ENCODE measurements around the gene BMP6.
A peak's percentile ranks its signal among the peaks of the same experiment; 100 is the strongest.
"Not testable (repeated sequence)": the region's sequence is repeated elsewhere in the genome, so short reads cannot be mapped to it uniquely, and the experiment has no call there.

The BMP6 gene

GRCh38 chr6:7891078-7891872 is 165.4 kb downstream of the BMP6 start:
- Mint-ChIP-seq H3K4me1 (peaks cover 5% of the 10 kb centered on the region), H3K36me3 (peaks cover 39% of the 10 kb centered on the region), H3K27ac (no peak overlapping the region), H3K27me3 (no peaks in the 10 kb centered on the region), H3K9me3 (no peaks in the 10 kb centered on the region), H3K4me3 (no peak overlapping the region)
- DNase-seq (ENCODE audit: low spot score in 2 of 2), result no peak
- no peak for ATAC-seq (ENCODE audit: low read depth)

GRCh38 chr6:7892367-7892766 is 166.5 kb downstream of the BMP6 start:
- not testable (repeated sequence) for H3K9me3 Mint-ChIP-seq; H3K27ac Mint-ChIP-seq; H3K4me3 Mint-ChIP-seq; DNase-seq (ENCODE audit: low spot score in 2 of 2); H3K27me3 Mint-ChIP-seq; H3K4me1 Mint-ChIP-seq; ATAC-seq (ENCODE audit: low read depth)
- H3K36me3 Mint-ChIP-seq, result peaks cover 37% of the 10 kb centered on the region

DNA sequence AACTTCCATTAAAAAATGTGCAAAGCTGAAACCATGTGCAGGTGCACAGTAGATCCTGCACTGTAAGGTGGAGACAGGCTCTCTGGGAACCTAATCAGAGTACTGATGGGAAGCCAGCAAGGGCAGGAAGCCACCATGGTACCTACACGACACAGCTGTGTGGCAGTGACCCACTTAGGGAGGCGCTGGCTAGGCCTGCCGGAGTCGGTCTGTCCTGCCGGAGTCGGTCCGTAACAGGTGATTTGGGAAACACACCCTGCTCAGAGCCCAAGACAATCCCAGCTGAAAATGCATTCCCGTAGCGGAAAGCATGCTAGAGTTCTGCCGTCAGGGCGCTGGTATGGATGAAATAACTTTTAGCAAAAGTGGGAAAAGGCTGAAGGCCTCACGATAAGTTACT is 167.4 kb downstream of the BMP6 start:
- no peak overlapping the region for H3K4me3 Mint-ChIP-seq
- no peaks in the 10 kb centered on the region for H3K27me3 Mint-ChIP-seq
- peaks cover 37% of the 10 kb centered on the region for H3K36me3 Mint-ChIP-seq
- no peak for ATAC-seq (ENCODE audit: low read depth)
- no peak for DNase-seq (ENCODE audit: low spot score in 2 of 2)
- H3K4me1 Mint-ChIP-seq, result peaks cover 9% of the 10 kb centered on the region
- H3K27ac Mint-ChIP-seq, result no peak overlapping the region
- H3K9me3 Mint-ChIP-seq, result no peaks in the 10 kb centered on the region

- Mint-ChIP-seq H3K27ac (no peak overlapping the region), H3K4me3 (no peak overlapping the region), H3K27me3 (no peaks in the 10 kb centered on the region), H3K4me1 (peaks cover 13% of the 10 kb centered on the region), H3K9me3 (no peaks in the 10 kb centered on the region), H3K36me3 (peaks cover 40% of the 10 kb centered on the region)
- no peak for DNase-seq (ENCODE audit: low spot score in 2 of 2)
- ATAC-seq (ENCODE audit: low read depth), result no peak
These were observed 168.6 kb downstream of the BMP6 start for GRCh38 chr6:7894262-7895124.

- H3K36me3 Mint-ChIP-seq, result peaks cover 40% of the 10 kb centered on the region
- ATAC-seq (ENCODE audit: low read depth) (no peak), DNase-seq (ENCODE audit: low spot score in 2 of 2) (no peak)
- peaks cover 13% of the 10 kb centered on the region for H3K4me1 Mint-ChIP-seq
- H3K27me3 Mint-ChIP-seq, result no peaks in the 10 kb centered on the region
- no peaks in the 10 kb centered on the region for H3K9me3 Mint-ChIP-seq
- H3K4me3 Mint-ChIP-seq, result no peak overlapping the region
- no peak overlapping the region for H3K27ac Mint-ChIP-seq
These were observed 169.2 kb downstream of the BMP6 start for GRCh38 chr6:7895125-7895423.

DNA sequence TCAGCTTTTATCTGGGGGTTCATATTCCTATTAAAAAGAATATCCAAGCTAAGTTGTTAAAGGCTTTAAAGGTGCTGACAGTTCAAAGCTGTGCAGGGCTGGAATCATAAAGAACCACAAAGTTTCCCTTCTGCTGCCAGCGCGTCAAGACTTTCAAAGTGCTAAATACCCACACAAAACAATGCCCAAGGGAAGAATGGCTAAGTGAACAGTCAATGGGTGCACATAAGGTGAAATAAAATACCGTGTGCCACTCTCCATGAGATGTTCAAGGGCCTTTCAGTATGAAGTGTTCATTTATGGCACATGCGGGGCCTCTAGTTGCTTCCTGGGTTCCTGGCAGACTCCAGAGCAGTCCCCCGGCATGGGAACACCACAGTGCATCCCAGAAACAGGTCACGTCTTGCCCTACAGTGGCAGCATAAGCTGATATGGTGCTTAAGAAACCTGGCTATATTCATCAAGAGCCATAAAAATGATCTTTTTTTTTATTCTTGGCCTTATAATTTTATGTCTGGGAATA is 170.6 kb downstream of the BMP6 start:
- Mint-ChIP-seq H3K4me1 (peaks cover 24% of the 10 kb centered on the region), H3K27me3 (no peaks in the 10 kb centered on the region), H3K27ac (no peak overlapping the region), H3K36me3 (peaks cover 48% of the 10 kb centered on the region), H3K4me3 (no peak overlapping the region), H3K9me3 (no peaks in the 10 kb centered on the region)
- ATAC-seq (ENCODE audit: low read depth), result no peak
- no peak for DNase-seq (ENCODE audit: low spot score in 2 of 2)

DNA sequence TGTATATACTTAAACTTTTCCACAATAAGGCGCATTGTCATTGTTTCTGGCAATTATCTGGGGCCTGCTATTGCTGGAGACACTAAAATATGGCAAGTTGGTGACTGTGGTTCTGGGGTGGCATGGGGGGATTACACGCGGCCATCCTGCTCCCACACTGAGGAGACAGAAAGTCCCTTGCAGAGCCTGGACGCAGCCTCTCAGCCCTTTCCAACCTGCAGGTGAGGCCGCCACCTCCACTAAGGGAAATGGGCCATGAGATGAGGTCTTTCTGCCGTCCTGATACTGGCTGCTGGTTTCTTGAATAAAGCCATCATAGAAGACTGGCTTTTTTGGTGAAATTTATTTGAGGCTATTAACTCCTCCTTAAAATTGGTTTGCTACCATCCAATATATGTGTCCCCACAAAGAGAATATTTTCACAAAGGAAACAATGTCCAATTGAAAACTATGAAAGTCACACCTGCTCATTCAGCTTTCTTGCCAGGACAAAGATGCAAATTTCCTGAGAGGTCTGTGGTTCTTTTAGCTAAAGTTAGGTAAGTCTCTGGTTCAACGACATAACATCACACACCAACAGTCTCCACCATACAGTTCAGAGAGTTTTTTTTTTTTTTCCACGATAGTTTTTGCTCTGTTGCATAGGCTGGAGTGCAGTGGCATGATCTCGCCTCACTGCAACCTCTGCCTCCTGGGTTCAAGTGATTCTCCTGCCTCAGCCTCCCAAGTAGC is 171.7 kb downstream of the BMP6 start:
- Mint-ChIP-seq H3K27me3 (no peaks in the 10 kb centered on the region), H3K4me3 (no peak overlapping the region), H3K9me3 (no peaks in the 10 kb centered on the region), H3K36me3 (peaks cover 47% of the 10 kb centered on the region), H3K27ac (peak overlapping the region; percentile 75), H3K4me1 (peaks cover 24% of the 10 kb centered on the region)
- no peak for DNase-seq (ENCODE audit: low spot score in 2 of 2)
- no peak for ATAC-seq (ENCODE audit: low read depth)

- not testable (repeated sequence) for H3K9me3 Mint-ChIP-seq; DNase-seq (ENCODE audit: low spot score in 2 of 2); H3K27me3 Mint-ChIP-seq; ATAC-seq (ENCODE audit: low read depth); H3K4me3 Mint-ChIP-seq
- peaks cover 24% of the 10 kb centered on the region for H3K4me1 Mint-ChIP-seq
- H3K36me3 Mint-ChIP-seq, result peaks cover 52% of the 10 kb centered on the region
- H3K27ac Mint-ChIP-seq, result peak overlapping the region; percentile 75
These were observed 172.3 kb downstream of the BMP6 start for GRCh38 chr6:7898193-7898586.

DNA sequence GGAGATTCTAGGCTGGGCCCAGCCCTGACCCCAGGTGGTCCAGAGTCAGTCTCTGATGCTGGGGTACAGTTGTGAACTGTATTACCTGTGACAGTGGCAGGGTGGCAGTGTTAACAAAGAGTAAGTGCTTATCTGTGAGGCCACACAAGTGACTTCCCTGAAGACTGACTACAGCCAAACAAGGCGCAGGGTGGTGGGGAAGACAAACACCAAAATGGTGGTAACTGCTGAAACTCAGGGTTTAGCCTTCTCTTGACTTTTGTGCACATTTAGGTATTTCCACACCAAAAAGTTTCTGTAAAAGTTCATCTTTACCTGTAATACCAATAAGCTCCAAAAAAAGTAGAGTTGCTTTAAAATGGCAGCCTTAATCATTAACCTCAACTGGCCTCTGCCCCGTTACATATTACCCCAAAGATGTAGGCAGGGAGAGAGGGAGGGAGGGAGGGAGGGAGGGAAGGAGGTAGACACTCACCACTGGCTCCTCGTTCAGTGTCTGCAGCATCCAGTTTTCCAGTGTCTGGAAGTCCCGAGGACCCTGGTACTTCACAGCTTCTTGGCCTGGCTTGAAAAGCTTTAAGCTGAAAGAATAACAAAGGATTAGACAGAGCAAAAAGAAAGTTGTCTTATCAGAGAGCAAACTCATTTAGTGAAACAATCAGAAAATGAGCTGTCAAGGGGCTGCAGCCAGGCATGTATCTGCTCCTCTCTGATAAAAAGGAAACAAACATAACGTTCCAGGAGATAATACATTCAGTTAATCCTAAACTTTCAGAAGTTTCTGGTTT is 173.4 kb downstream of the BMP6 start:
- Mint-ChIP-seq H3K27ac (no peak overlapping the region), H3K9me3 (no peaks in the 10 kb centered on the region), H3K27me3 (no peaks in the 10 kb centered on the region), H3K4me1 (peaks cover 24% of the 10 kb centered on the region), H3K4me3 (no peak overlapping the region), H3K36me3 (peaks cover 54% of the 10 kb centered on the region)
- ATAC-seq (ENCODE audit: low read depth) (peak; percentile 45), DNase-seq (ENCODE audit: low spot score in 2 of 2) (no peak)

GRCh38 chr6:7899889-7900213 is 174.0 kb downstream of the BMP6 start:
- no peak overlapping the region for H3K4me3 Mint-ChIP-seq
- no peak for DNase-seq (ENCODE audit: low spot score in 2 of 2)
- peaks cover 26% of the 10 kb centered on the region for H3K4me1 Mint-ChIP-seq
- H3K9me3 Mint-ChIP-seq, result no peaks in the 10 kb centered on the region
- H3K27ac Mint-ChIP-seq, result no peak overlapping the region
- no peak for ATAC-seq (ENCODE audit: low read depth)
- no peaks in the 10 kb centered on the region for H3K27me3 Mint-ChIP-seq
- peaks cover 54% of the 10 kb centered on the region for H3K36me3 Mint-ChIP-seq

DNA sequence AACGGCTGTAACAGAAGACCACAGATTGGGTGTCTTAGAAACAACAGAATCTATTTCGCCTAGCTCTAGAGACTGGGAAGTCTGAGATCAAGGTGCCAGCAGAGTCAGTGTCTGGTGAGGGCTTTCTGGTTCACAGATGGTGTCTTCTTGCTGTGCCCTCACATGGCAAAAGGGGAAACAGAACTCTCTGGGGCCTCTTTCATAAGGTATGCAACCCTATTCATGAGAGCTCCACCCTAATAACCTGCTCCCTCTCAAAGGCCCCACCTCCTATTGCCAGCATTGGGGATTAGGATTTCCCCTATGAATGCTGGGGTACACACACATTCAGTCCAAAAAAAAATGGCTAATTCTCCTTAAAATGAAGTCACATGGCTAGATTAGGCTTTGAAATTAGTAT is 174.7 kb downstream of the BMP6 start:
- H3K27ac Mint-ChIP-seq, result peak overlapping the region; percentile 22
- H3K27me3 Mint-ChIP-seq, result no peaks in the 10 kb centered on the region
- DNase-seq (ENCODE audit: low spot score in 2 of 2) (no peak), ATAC-seq (ENCODE audit: low read depth) (peak; percentile 93)
- peaks cover 30% of the 10 kb centered on the region for H3K4me1 Mint-ChIP-seq
- H3K4me3 Mint-ChIP-seq, result no peak overlapping the region
- H3K36me3 Mint-ChIP-seq, result peaks cover 58% of the 10 kb centered on the region
- no peaks in the 10 kb centered on the region for H3K9me3 Mint-ChIP-seq

DNA sequence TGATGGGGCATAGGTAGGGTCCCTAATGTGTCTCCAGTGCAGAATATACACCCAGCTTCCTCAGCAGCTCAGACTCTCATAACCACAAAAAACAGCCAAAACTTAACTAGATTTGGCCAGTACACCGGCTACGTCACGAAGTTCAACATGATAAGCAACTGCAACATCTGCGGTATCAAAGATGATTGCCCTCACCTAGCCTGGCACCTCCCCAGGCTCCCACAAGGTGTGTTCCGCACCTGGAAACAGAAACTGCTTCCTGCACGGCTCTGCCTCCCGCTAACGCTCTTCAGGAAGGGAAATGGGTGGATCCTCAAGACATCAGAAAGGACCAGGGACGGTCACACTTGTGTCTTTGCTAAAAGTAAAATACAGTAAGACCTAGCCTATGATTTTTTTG is 175.2 kb downstream of the BMP6 start:
- peaks cover 54% of the 10 kb centered on the region for H3K36me3 Mint-ChIP-seq
- peaks cover 27% of the 10 kb centered on the region for H3K4me1 Mint-ChIP-seq
- H3K9me3 Mint-ChIP-seq, result no peaks in the 10 kb centered on the region
- no peaks in the 10 kb centered on the region for H3K27me3 Mint-ChIP-seq
- H3K4me3 Mint-ChIP-seq, result no peak overlapping the region
- ATAC-seq (ENCODE audit: low read depth) (no peak), DNase-seq (ENCODE audit: low spot score in 2 of 2) (no peak)
- no peak overlapping the region for H3K27ac Mint-ChIP-seq

- peaks cover 28% of the 10 kb centered on the region for H3K4me1 Mint-ChIP-seq
- no peaks in the 10 kb centered on the region for H3K27me3 Mint-ChIP-seq
- H3K9me3 Mint-ChIP-seq, result no peaks in the 10 kb centered on the region
- no peak for ATAC-seq (ENCODE audit: low read depth)
- H3K27ac Mint-ChIP-seq, result no peak overlapping the region
- no peak for DNase-seq (ENCODE audit: low spot score in 2 of 2)
- H3K4me3 Mint-ChIP-seq, result no peak overlapping the region
- H3K36me3 Mint-ChIP-seq, result peaks cover 53% of the 10 kb centered on the region
These were observed 175.9 kb downstream of the BMP6 start for GRCh38 chr6:7901780-7902179.
